ENCODE results near the gene IMPG2.

- TF ChIP-seq CTCF (IDR thresholded peaks at IDR 0.05) (no peak), POLR2A (IDR thresholded peaks at IDR 0.05) (no peak)
Measured at GRCh38 chr3:101325393-101326134, 5.2 kb upstream of the IMPG2 start.

Data from ovary (tissue), 3 donors.